Ovary (tissue), 9 donors: ENCODE data around the gene IRAK1. TPM values are rescaled to one million over a fixed set of nuclear protein-coding genes. Genes with fewer than 3 reads are reported as not detected.

ENCODE experiments used
- DNase-seq, 5 donors: peaks; one replicate each; pipeline ENCODE4 v3.0.0-alpha.2; 2019 to 2020
- H3K27ac ChIP-seq, 2 donors: fragments of 200-600 bp; one replicate each; pipeline versions ENCODE4 v1.5.1 to v1.8.0; 2019 to 2022
- H3K27me3 ChIP-seq: fragments of 200-600 bp; one replicate; pipeline ENCODE4 v1.8.0; 2022
- H3K36me3 ChIP-seq: fragments of 200-600 bp; sonication (generic); one replicate; pipeline ENCODE4 v1.5.1; 2019
- H3K4me1 ChIP-seq: one replicate; pipeline ENCODE4 v1.8.1; 2013; ENCODE audit warnings: mild to moderate bottlenecking, moderate library complexity; ENCODE audit not compliant: insufficient read depth
- H3K4me3 ChIP-seq: fragments of 200-600 bp; sonication (generic); one replicate; pipeline ENCODE4 v1.5.1; 2017
- H3K9me3 ChIP-seq, 2 donors: fragments of 200-600 bp in 1 of 2; sonication (generic) in 1 of 2; one replicate each; pipeline versions ENCODE4 v1.5.1 to v1.8.1; 2013 to 2019; ENCODE audit warnings: mild to moderate bottlenecking in 1 of 2, moderate library complexity in 1 of 2
- EP300 ChIP-seq: sonication (generic); formaldehyde crosslinking; IDR thresholded peaks from one replicate; pipeline ENCODE4 v1.6.1; 2017; ENCODE audit warnings: antibody characterized with exemption
- POLR2A ChIP-seq: fragments of 450-650 bp; IDR thresholded peaks from one replicate; pipeline ENCODE4 v1.6.1; 2017; ENCODE audit warnings: antibody characterized with exemption, mild to moderate bottlenecking, moderate library complexity
- WGBS, 3 donors: extraction: QIAGEN DNeasy Blood & Tissue Kit in 1 of 3; methylation state at CpG; one replicate each; pipeline versions ENCODE4 v1.1.5 to v1.1.7; 2013 to 2017; 5-methylcytosine and 5-hydroxymethylcytosine counted together
- intact Hi-C, 4 donors: fragments of 100-400 bp; cut with DNase I; formaldehyde crosslinking; loops; one replicate each; pipeline versions ENCODE4 v1.11.0 to v1.15.1; 2022 to 2023
- polyA plus RNA-seq, 2 donors: library from polyadenylated mRNA; stranded (reverse); fragments of 200-250 nt in 1 of 2; fragments of 350-450 nt in 1 of 2; fragmentation: Illumina TruSeq in 1 of 2; extraction: RNeasy Lipid Tissue Mini Kit (QIAGEN cat#74804) in 1 of 2; gene quantifications; one replicate each; pipeline ENCODE4 v1.2.3, GENCODE V29; 2013 to 2014
- total RNA-seq, 7 donors: library from RNA; depleted of rRNA in 2 of 7; stranded (reverse); fragments of >200 nt in 2 of 7; fragmentation: NEBNext Ultra II Directional in 3 of 7; extraction: Animal tissue kit (Norgen Biotek cat#: 25700) in 3 of 7; gene quantifications; one replicate each; pipeline versions ENCODE4 v1.1.0 to v1.2.4, GENCODE V29; 2016 to 2023
- TF ChIP-seq, protein P1 (sequence below), 3 donors: fragments of 450-650 bp in 2 of 3; fragments of 200-600 bp in 1 of 3; IDR thresholded peaks; one replicate each; pipeline versions ENCODE4 v1.5.1 to v1.8.0; 2016 to 2022; ENCODE audit warnings: antibody characterized with exemption in 3 of 3, mild to moderate bottlenecking in 1 of 3
- donor health status: DM: no; HTN: no; CAD: no; lungs with moderate emphysema.
- donor health status: DM: no; HTN: no; CAD: no.
- donor health status: Bipolar disorder and iron deficiency.
- donor health status: DM: yes; HTN: yes; CAD: no.
- donor health status: DM: no; HTN: no; CAD: no.
- donor health status: DM: yes; HTN: yes; CAD: no.

The IRAK1 gene
- total and polyA plus RNA-seq, 9 donors = 10.5 to 97.4 (median 36.1) TPM

DNA sequence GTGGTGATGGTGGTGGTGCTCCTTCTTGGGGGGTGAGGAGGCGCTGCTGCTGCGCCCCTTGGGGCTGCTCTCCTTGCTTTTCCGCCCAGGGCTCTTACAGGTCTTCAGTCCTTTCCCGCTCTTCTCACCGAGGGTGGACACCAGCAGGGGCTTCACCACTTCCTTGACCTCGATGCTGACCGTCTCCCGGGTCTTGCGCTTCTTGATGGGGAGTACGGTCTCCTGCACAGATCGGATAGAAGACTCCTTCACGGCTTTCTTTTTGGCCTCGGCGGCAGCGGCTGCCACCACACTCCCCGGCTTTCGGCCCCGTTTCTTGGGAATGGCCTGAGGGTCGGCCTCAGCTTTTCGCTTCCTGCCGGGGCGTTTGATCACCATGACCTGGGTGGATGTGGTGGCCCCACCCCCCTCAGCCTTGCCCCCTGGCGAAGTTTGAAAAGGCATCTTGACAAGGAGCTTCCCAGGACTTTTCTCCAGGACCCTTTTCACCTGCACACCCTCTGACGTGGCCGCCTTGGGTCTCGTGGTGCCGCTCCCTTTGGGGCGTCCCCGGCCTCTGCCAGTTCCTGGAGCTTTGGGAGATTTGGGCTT lies 11.1 kb upstream of the IRAK1 start:
- H3K9me3 ChIP-seq = no peaks in the 10 kb centered on the region
- DNase-seq = no peak
- H3K4me3 ChIP-seq = no peak overlapping the region
- WGBS, 3 donors = 74 to 87% (median 79%) methylated on average over 28 to 29 of the region's 29 CpGs
- TF ChIP-seq, protein P1, sequence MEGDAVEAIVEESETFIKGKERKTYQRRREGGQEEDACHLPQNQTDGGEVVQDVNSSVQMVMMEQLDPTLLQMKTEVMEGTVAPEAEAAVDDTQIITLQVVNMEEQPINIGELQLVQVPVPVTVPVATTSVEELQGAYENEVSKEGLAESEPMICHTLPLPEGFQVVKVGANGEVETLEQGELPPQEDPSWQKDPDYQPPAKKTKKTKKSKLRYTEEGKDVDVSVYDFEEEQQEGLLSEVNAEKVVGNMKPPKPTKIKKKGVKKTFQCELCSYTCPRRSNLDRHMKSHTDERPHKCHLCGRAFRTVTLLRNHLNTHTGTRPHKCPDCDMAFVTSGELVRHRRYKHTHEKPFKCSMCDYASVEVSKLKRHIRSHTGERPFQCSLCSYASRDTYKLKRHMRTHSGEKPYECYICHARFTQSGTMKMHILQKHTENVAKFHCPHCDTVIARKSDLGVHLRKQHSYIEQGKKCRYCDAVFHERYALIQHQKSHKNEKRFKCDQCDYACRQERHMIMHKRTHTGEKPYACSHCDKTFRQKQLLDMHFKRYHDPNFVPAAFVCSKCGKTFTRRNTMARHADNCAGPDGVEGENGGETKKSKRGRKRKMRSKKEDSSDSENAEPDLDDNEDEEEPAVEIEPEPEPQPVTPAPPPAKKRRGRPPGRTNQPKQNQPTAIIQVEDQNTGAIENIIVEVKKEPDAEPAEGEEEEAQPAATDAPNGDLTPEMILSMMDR (IDR thresholded peaks at IDR 0.05) = no peak
- TF ChIP-seq EP300 (no peak), POLR2A (no peak)
- peaks cover 11% of the 10 kb centered on the region for H3K4me1 ChIP-seq
- intact Hi-C loops = no loop called here
- H3K27me3 ChIP-seq = no peaks in the 10 kb centered on the region
- H3K27ac ChIP-seq = no peak overlapping the region
- no peaks in the 10 kb centered on the region for H3K36me3 ChIP-seq

DNA sequence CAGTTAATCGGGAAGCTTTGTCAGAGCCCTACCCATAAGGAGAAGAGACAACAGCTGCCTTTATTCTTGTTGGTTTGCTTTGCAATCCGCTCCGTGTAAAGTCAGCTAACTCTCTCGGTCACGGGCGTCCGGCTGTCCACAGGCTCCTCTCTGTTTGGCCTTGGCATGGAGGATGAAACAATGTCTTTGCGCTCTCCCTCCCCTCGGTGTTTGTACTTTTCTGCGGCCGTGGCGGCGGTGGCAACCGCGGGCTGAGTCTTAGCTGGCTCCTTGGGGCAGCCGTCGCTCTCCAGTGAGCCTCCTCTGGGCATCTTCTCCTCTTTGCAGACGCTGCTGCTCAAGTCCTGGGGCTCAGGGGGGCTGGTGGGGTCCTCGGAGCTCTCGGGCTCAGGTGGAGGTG lies 10.6 kb upstream of the IRAK1 start:
- intact Hi-C loops = no loop called here
- Histone ChIP-seq H3K36me3 (no peaks in the 10 kb centered on the region), H3K27ac (no peak overlapping the region), H3K4me3 (no peak overlapping the region), H3K9me3 (no peaks in the 10 kb centered on the region), H3K27me3 (no peaks in the 10 kb centered on the region), H3K4me1 (peaks cover 11% of the 10 kb centered on the region)
- 43 to 53% (median 51%) methylated on average over 20 of the region's 20 CpGs for WGBS, 3 donors
- DNase-seq = no peak
- TF ChIP-seq, protein P1 (IDR thresholded peaks at IDR 0.05) = no peak
- TF ChIP-seq EP300 = no peak
- no peak for TF ChIP-seq POLR2A

DNA sequence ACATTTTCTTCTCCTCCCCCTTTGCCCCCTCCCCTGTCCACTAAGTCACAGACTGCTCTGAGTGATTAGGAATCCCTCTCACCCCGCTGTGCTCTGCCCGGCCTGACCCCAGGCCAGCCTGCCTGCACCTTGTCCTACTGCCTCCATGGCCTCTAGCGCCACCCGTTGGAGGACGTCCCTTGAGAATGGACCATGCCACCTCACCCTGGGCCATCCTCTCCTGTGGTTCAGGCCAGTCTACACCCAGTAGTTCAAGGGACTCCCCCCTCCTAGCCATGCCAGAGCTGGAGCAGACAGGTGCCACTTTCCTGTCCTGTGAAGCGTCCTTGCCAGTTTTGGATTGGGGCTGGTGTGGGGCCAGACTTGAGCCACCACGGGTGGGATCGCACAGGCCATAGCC lies 9.7 kb upstream of the IRAK1 start:
- DNase-seq = no peak
- H3K36me3 ChIP-seq = no peaks in the 10 kb centered on the region
- H3K27ac ChIP-seq = no peak overlapping the region
- TF ChIP-seq POLR2A = no peak
- TF ChIP-seq, protein P1 (IDR thresholded peaks at IDR 0.05) = no peak
- TF ChIP-seq EP300 = no peak
- H3K4me1 ChIP-seq = peaks cover 11% of the 10 kb centered on the region
- 76 to 81% (median 77%) methylated on average over 8 of the region's 8 CpGs for WGBS, 3 donors
- intact Hi-C loops = no loop called here
- no peaks in the 10 kb centered on the region for H3K9me3 ChIP-seq
- no peaks in the 10 kb centered on the region for H3K27me3 ChIP-seq
- H3K4me3 ChIP-seq = no peak overlapping the region

DNA sequence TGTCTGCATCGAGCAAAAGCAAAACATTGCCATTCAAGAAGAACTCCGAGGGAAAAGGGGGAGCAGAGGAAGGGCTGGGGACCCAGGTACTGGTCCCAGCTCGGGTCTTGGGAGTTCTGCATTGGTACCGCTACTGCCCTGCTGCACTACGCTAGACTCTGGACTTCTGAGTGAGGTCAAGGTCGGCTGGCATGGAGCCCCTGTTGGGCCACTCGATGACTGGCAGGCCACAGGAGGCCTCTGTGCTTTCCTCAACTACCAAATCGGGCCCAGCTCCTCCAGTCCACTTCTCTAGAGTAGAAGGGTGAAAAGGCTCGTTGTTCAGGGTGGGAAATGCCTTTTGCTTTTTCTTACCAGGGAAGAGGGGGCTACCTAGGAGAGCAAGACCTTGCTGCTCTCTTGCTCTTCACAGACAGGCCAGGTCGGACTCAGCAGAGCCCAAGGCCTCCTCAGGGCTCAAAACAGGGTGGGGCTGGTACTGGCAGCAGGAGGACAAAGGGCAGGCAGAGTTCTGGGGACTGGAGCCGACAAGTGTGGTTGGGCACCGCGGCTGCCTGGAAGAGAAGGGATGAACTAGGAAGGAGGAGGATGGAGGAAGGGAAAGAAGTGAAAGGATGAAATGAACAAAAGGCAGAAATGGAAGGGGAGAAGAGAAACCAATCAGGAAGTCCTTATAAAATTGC lies 8.9 kb upstream of the IRAK1 start:
- TF ChIP-seq, protein P1 (IDR thresholded peaks at IDR 0.05) = no peak
- no peak for TF ChIP-seq POLR2A
- H3K36me3 ChIP-seq = no peaks in the 10 kb centered on the region
- peaks cover 11% of the 10 kb centered on the region for H3K4me1 ChIP-seq
- no peak overlapping the region for H3K27ac ChIP-seq
- H3K9me3 ChIP-seq = no peaks in the 10 kb centered on the region
- no peaks in the 10 kb centered on the region for H3K27me3 ChIP-seq
- intact Hi-C loops = no loop called here
- no peak for DNase-seq
- 63 to 67% (median 63%) methylated on average over 13 of the region's 13 CpGs for WGBS, 3 donors
- H3K4me3 ChIP-seq = no peak overlapping the region
